Left forelimb (tissue), 1 donor: Measurements from ENCODE around the gene CFAP20DC.
"Not testable (repeated sequence)": the region's sequence is repeated elsewhere in the genome, so short reads cannot be mapped to it uniquely, and the experiment has no call there.

ENCODE experiments used
- DNase-seq: peaks from one replicate; pipeline ENCODE4 v3.0.0-alpha.2; 2018; ENCODE audit warnings: low spot score

Gene CFAP20DC

GRCh38 chr3:59017617-59017984, 32.2 kb downstream of the CFAP20DC start:
- no peak for DNase-seq

- no peak for DNase-seq
Observed at GRCh38 chr3:59016930-59017616, 32.8 kb downstream of the CFAP20DC start.

GRCh38 chr3:59013611-59014010, 36.2 kb downstream of the CFAP20DC start:
- no peak for DNase-seq

GRCh38 chr3:59006634-59007517, 42.9 kb downstream of the CFAP20DC start:
- DNase-seq: no peak

GRCh38 chr3:59001675-59002074, 48.1 kb downstream of the CFAP20DC start:
- DNase-seq: no peak

- no peak for DNase-seq
Observed at GRCh38 chr3:58999774-59000160, 50.1 kb downstream of the CFAP20DC start.

- no peak for DNase-seq
Observed at GRCh38 chr3:58999134-58999773, 50.6 kb downstream of the CFAP20DC start.

GRCh38 chr3:58998476-58999117, 51.2 kb downstream of the CFAP20DC start:
- no peak for DNase-seq

- DNase-seq: no peak
Observed at GRCh38 chr3:58996730-58997129, 53.1 kb downstream of the CFAP20DC start.

GRCh38 chr3:58994746-58995330, 55.0 kb downstream of the CFAP20DC start:
- no peak for DNase-seq

- DNase-seq: no peak
Observed at GRCh38 chr3:58993547-58993946, 56.3 kb downstream of the CFAP20DC start.

GRCh38 chr3:58991623-58992022, 58.2 kb downstream of the CFAP20DC start:
- no peak for DNase-seq

GRCh38 chr3:58991026-58991425, 58.8 kb downstream of the CFAP20DC start:
- no peak for DNase-seq

- no peak for DNase-seq
Observed at GRCh38 chr3:58989955-58990354, 59.9 kb downstream of the CFAP20DC start.

GRCh38 chr3:58989163-58989562, 60.7 kb downstream of the CFAP20DC start:
- no peak for DNase-seq

- DNase-seq: no peak
Observed at GRCh38 chr3:58988041-58988440, 61.8 kb downstream of the CFAP20DC start.

- no peak for DNase-seq
Observed at GRCh38 chr3:58986654-58987053, 63.2 kb downstream of the CFAP20DC start.

GRCh38 chr3:58979840-58980239, 70.0 kb downstream of the CFAP20DC start:
- DNase-seq: no peak

- DNase-seq: no peak
Observed at GRCh38 chr3:58973796-58974195, 76.0 kb downstream of the CFAP20DC start.

- not testable (repeated sequence) for DNase-seq
Observed at GRCh38 chr3:58967866-58968265, 82.0 kb downstream of the CFAP20DC start.

- no peak for DNase-seq
Observed at GRCh38 chr3:58965865-58966264, 84.0 kb downstream of the CFAP20DC start.

GRCh38 chr3:58963928-58964503, 85.8 kb downstream of the CFAP20DC start:
- no peak for DNase-seq
